HG03064 (cell line): ENCODE measurements around the gene BABAM2.

Source experiments
- ATAC-seq: cut with Tn5 transposase; IDR thresholded peaks from one replicate; pipeline ENCODE4 v1.9.1; 2021; ENCODE audit warnings: low read depth; ENCODE audit not compliant: unreplicated experiment

BABAM2 gene

GRCh38 chr2:28150236-28150915 is 259.8 kb downstream of the BABAM2 start:
- ATAC-seq = no peak

- ATAC-seq = no peak
Observed at GRCh38 chr2:28150994-28151393, 260.5 kb downstream of the BABAM2 start.

- no peak for ATAC-seq
Observed at GRCh38 chr2:28152585-28153280, 262.2 kb downstream of the BABAM2 start.

GRCh38 chr2:28153851-28154250 is 263.3 kb downstream of the BABAM2 start:
- no peak for ATAC-seq

- ATAC-seq = no peak
Observed at GRCh38 chr2:28155086-28155485, 264.6 kb downstream of the BABAM2 start.

- ATAC-seq = no peak
Observed at GRCh38 chr2:28155627-28156026, 265.1 kb downstream of the BABAM2 start.

GRCh38 chr2:28158791-28159190 is 268.3 kb downstream of the BABAM2 start:
- ATAC-seq = no peak

GRCh38 chr2:28160986-28161425 is 270.5 kb downstream of the BABAM2 start:
- ATAC-seq = no peak

GRCh38 chr2:28161466-28161865 is 270.9 kb downstream of the BABAM2 start:
- no peak for ATAC-seq

- no peak for ATAC-seq
Observed at GRCh38 chr2:28162564-28162963, 272.0 kb downstream of the BABAM2 start.

GRCh38 chr2:28163028-28163427 is 272.5 kb downstream of the BABAM2 start:
- no peak for ATAC-seq

GRCh38 chr2:28163627-28164279 is 273.2 kb downstream of the BABAM2 start:
- no peak for ATAC-seq

- no peak for ATAC-seq
Observed at GRCh38 chr2:28164280-28164801, 273.8 kb downstream of the BABAM2 start.

GRCh38 chr2:28165087-28165635 is 274.6 kb downstream of the BABAM2 start:
- no peak for ATAC-seq

GRCh38 chr2:28166956-28167355 is 276.4 kb downstream of the BABAM2 start:
- ATAC-seq = no peak

GRCh38 chr2:28168376-28168775 is 277.8 kb downstream of the BABAM2 start:
- ATAC-seq = no peak

- ATAC-seq = no peak
Observed at GRCh38 chr2:28169492-28169891, 279.0 kb downstream of the BABAM2 start.

GRCh38 chr2:28172114-28172898 is 281.8 kb downstream of the BABAM2 start:
- ATAC-seq = no peak

- no peak for ATAC-seq
Observed at GRCh38 chr2:28173377-28173776, 282.8 kb downstream of the BABAM2 start.

- ATAC-seq = no peak
Observed at GRCh38 chr2:28174211-28174610, 283.7 kb downstream of the BABAM2 start.
